ENCODE results near the gene ABHD16A. TPM values are rescaled to one million over a fixed set of nuclear protein-coding genes. Genes with fewer than 3 reads are reported as not detected.

Gene ABHD16A
- total and polyA plus RNA-seq, 10 of the 15 experiments (the other 5 are each of a cell fraction or from before 2014, with no cell fraction given), result 7.5 to 43.0 (median 32.9) TPM

- Histone ChIP-seq H3K4me3 (peak overlapping the region; percentile 91), H3K36me3 (ENCODE audit: control insufficient read depth in 2 of 2, insufficient read depth in 2 of 2, low read length in 1 of 2) (peaks cover 10 to 22% of the 10 kb centered on the region in 2 experiments), H3K27ac (ENCODE audit: control insufficient read depth, insufficient read depth) (peak overlapping the region; percentile 99), H3K4me1 (ENCODE audit: control insufficient read depth, insufficient read depth, low read length) (peaks cover 8% of the 10 kb centered on the region; the same call in 1 of the 2 replicates), H3K27me3 (replicated peaks in 1 of 2; ENCODE audit: control insufficient read depth in 2 of 2, insufficient read depth in 2 of 2, low read length in 1 of 2) (no peaks in the 10 kb centered on the region), H4K20me1 (ENCODE audit: control insufficient read depth, insufficient read depth) (no peaks in the 10 kb centered on the region; the same call in 1 of the 2 replicates), H3K79me2 (ENCODE audit: control insufficient read depth, insufficient read depth, low read length) (peaks cover 50% of the 10 kb centered on the region), H2AFZ (ENCODE audit: control insufficient read depth, low read depth, low read length) (peak overlapping the region; percentile 87), H3K9me3 (replicated peaks; ENCODE audit: control insufficient read depth, insufficient read depth, low read length) (no peaks in the 10 kb centered on the region), H3K9ac (ENCODE audit: control insufficient read depth, insufficient read depth, low read length) (peak overlapping the region; percentile 91), H3K4me2 (ENCODE audit: control insufficient read depth, insufficient read depth) (peak overlapping the region; percentile 75)
- no peak for DNase-seq (ENCODE audit: low read depth, low spot score)
- CTCF ChIA-PET, result interaction anchor here (0.6 to 3.6 kb wide), 13 partner anchors 8 to 177 kb away, joined by 3 to 19 read pairs (median 4); partner anchors contain the start of genes ABHD16A, C6orf47 and GPANK1
- in situ Hi-C loops (cut with MboI), result no loop called here
- peak; percentile 96 for FAIRE-seq
- TSS peak; percentile 99 for BruUV-seq (replicated peaks)
- SMC1A ChIA-PET (ENCODE audit: uncharacterized antibody, unreplicated experiment), result interaction anchor here (0.7 to 5.0 kb wide), 17 partner anchors 8 to 210 kb away, joined by 3 to 31 read pairs (median 4); partner anchors contain the start of genes AIF1, C6orf47, GPANK1 and NEU1
- WGBS (ENCODE audit: insufficient coverage, insufficient replicate concordance, low lambda C conversion rate, missing lambda C conversion rate), result 7% methylated on average over 37 of the region's 37 CpGs
- RAD21 ChIA-PET (ENCODE audit: unreplicated experiment), result interaction anchor here (0.7 to 2.5 kb wide), 14 partner anchors 8 to 210 kb away, joined by 3 to 11 read pairs (median 3); partner anchors contain the start of genes C6orf47, CLIC1, GPANK1 and NEU1
- peak; percentile 84 for ATAC-seq
- intact Hi-C loops (cut with micrococcal nuclease; ENCODE audit: unreplicated experiment), result loop anchor here (1.0 to 2.0 kb wide), 3 partner anchors 33 to 156 kb away; partner anchors contain the start of genes ATP6V1G2, NFKBIL1 and PRRC2A
- POLR2A ChIA-PET, result interaction anchor here (0.6 to 6.3 kb wide), 24 partner anchors 10 to 306 kb away, joined by 3 to 107 read pairs (median 4); partner anchors contain the start of genes C6orf47, CLIC1, CSNK2B and DDX39B
- TF ChIP-seq MTA2 (IDR thresholded peaks at IDR 0.05; ENCODE audit: low read depth), result no peak; the same call in 1 of the 2 replicates
- peak; percentile 68; the same call in 1 of the 2 replicates for TF ChIP-seq TAF1 (IDR thresholded peaks at IDR 0.05; ENCODE audit: borderline replicate concordance, low read depth, low read length)
- no peak for TF ChIP-seq ZNF207 (IDR thresholded peaks at IDR 0.05; ENCODE audit: borderline replicate concordance)
- no peak for TF ChIP-seq BACH1 (IDR thresholded peaks at IDR 0.05; ENCODE audit: borderline replicate concordance)
- no peak for TF ChIP-seq USF1 (IDR thresholded peaks at IDR 0.05; ENCODE audit: borderline replicate concordance, extremely low read length, insufficient read depth, low read depth, low read length)
- TF ChIP-seq EED (IDR thresholded peaks at IDR 0.05; ENCODE audit: low read depth), result no peak; the same call in 1 of the 2 replicates
- 0 out of 2 replicates have a peak, but pooled peaks have one; percentile 4 for TF ChIP-seq NFYB (IDR thresholded peaks at IDR 0.05; ENCODE audit: insufficient read depth, low read depth, low read length)
- peak; percentile 83 for TF ChIP-seq RUNX3 (IDR thresholded peaks at IDR 0.05; ENCODE audit: low read length)
- peak; percentile 37; the same call in 1 of the 2 replicates for TF ChIP-seq PAX5 (IDR thresholded peaks at IDR 0.05; ENCODE audit: borderline replicate concordance, low read depth, low read length)
- TF ChIP-seq SUPT20H (IDR thresholded peaks at IDR 0.05; ENCODE audit: borderline replicate concordance, control insufficient read depth, low read depth, low read length), result no peak
- TF ChIP-seq ATF3 (IDR thresholded peaks at IDR 0.05; ENCODE audit: borderline replicate concordance, extremely low read depth, low read depth, low read length), result no peak
- no peak for TF ChIP-seq ASH2L (IDR thresholded peaks at IDR 0.05; ENCODE audit: borderline replicate concordance, low read depth)
- TF ChIP-seq SREBF2 (IDR thresholded peaks at IDR 0.05; ENCODE audit: low read length), result no peak
- no peak for TF ChIP-seq POLR2A (IDR thresholded peaks at IDR 0.05; ENCODE audit: low read depth, low read length)
- TF ChIP-seq SMC3 (IDR thresholded peaks at IDR 0.05; ENCODE audit: borderline replicate concordance, low read length), result peak; percentile 8; the same call in 1 of the 2 replicates
- TF ChIP-seq NFYA (IDR thresholded peaks at IDR 0.05; ENCODE audit: borderline replicate concordance, low read depth, low read length), result no peak
- peak in 1 of 2 experiments; percentile 97; a peak in 2 of 3 replicates for TF ChIP-seq EGR1 (IDR thresholded peaks at IDR 0.05; ENCODE audit: borderline replicate concordance in 1 of 2, low read depth in 2 of 2, low read length in 2 of 2)
- TF ChIP-seq ZNF274 (IDR thresholded peaks at IDR 0.05; ENCODE audit: insufficient read depth, insufficient read length), result no peak
- 0 out of 2 replicates have a peak, but pooled peaks have one; percentile 12 for TF ChIP-seq CBFB (IDR thresholded peaks at IDR 0.05; ENCODE audit: low read depth)
- no peak; the same call in 1 of the 2 replicates for TF ChIP-seq USF2 (IDR thresholded peaks at IDR 0.05; ENCODE audit: borderline replicate concordance, low read depth, low read length)
- no peak for TF ChIP-seq SREBF1 (IDR thresholded peaks at IDR 0.05; ENCODE audit: low read length)
These were observed 50.0 kb downstream of the ABHD16A start for GRCh38 chr6:31652925-31653724.
